HG03575 (cell line): Measurements from ENCODE around the gene WDR70.

Source experiments
- ATAC-seq: cut with Tn5 transposase; IDR thresholded peaks from one replicate; pipeline ENCODE4 v1.9.1; 2021; ENCODE audit not compliant: unreplicated experiment, insufficient number of reproducible peaks, low FRiP score; ENCODE audit errors: extremely low read depth

The WDR70 gene

GRCh38 chr5:37696190-37697021 lies 317.3 kb downstream of the WDR70 start:
- ATAC-seq = no peak

GRCh38 chr5:37701868-37702267 lies 322.8 kb downstream of the WDR70 start:
- no peak for ATAC-seq

- ATAC-seq = no peak
Observed at GRCh38 chr5:37703841-37704241, 324.7 kb downstream of the WDR70 start.

GRCh38 chr5:37704406-37704805 lies 325.3 kb downstream of the WDR70 start:
- ATAC-seq = no peak

- ATAC-seq = no peak
Observed at GRCh38 chr5:37709020-37709419, 329.9 kb downstream of the WDR70 start.

- ATAC-seq = no peak
Observed at GRCh38 chr5:37710965-37711364, 331.8 kb downstream of the WDR70 start.

GRCh38 chr5:37712750-37713149 lies 333.6 kb downstream of the WDR70 start:
- ATAC-seq = no peak

- no peak for ATAC-seq
Observed at GRCh38 chr5:37714756-37715155, 335.6 kb downstream of the WDR70 start.

- ATAC-seq = no peak
Observed at GRCh38 chr5:37715361-37715760, 336.2 kb downstream of the WDR70 start.

- no peak for ATAC-seq
Observed at GRCh38 chr5:37715992-37716391, 336.9 kb downstream of the WDR70 start.

- no peak for ATAC-seq
Observed at GRCh38 chr5:37716405-37716804, 337.3 kb downstream of the WDR70 start.

- no peak for ATAC-seq
Observed at GRCh38 chr5:37717276-37717612, 338.1 kb downstream of the WDR70 start.

GRCh38 chr5:37717613-37718431 lies 338.7 kb downstream of the WDR70 start:
- no peak for ATAC-seq

- ATAC-seq = no peak
Observed at GRCh38 chr5:37720550-37720952, 341.4 kb downstream of the WDR70 start.

GRCh38 chr5:37721447-37721871 lies 342.3 kb downstream of the WDR70 start:
- peak; percentile 68 for ATAC-seq

GRCh38 chr5:37722236-37723161 lies 343.4 kb downstream of the WDR70 start:
- peak; percentile 51 for ATAC-seq

GRCh38 chr5:37723162-37723961 lies 344.2 kb downstream of the WDR70 start:
- no peak for ATAC-seq

GRCh38 chr5:37724395-37725125 lies 345.4 kb downstream of the WDR70 start:
- no peak for ATAC-seq
